Fibroblast of peridontal ligament (primary cell): ENCODE measurements around the gene THBD.
A peak's percentile ranks its signal among the peaks of the same experiment; 100 is the strongest.

ENCODE experiments used
- DNase-seq: peaks from one replicate; pipeline ENCODE4 v3.0.0-alpha.2; 2010; ENCODE audit errors: extremely low read depth

Gene THBD

GRCh38 chr20:23061734-23062561 is 12.5 kb upstream of the THBD start:
- DNase-seq: peak; percentile 70

GRCh38 chr20:23061262-23061661 is 11.8 kb upstream of the THBD start:
- no peak for DNase-seq

- no peak for DNase-seq
These were observed 11.2 kb upstream of the THBD start for GRCh38 chr20:23060629-23061028.

- DNase-seq: peak; percentile 20
These were observed 10.4 kb upstream of the THBD start for GRCh38 chr20:23059846-23060245.

GRCh38 chr20:23059001-23059400 is 9.5 kb upstream of the THBD start:
- no peak for DNase-seq

- DNase-seq: no peak
These were observed 8.8 kb upstream of the THBD start for GRCh38 chr20:23058240-23058639.

GRCh38 chr20:23052904-23053303 is 3.4 kb upstream of the THBD start:
- no peak for DNase-seq

GRCh38 chr20:23050847-23051627 is 1.6 kb upstream of the THBD start:
- peak; percentile 91 for DNase-seq

GRCh38 chr20:23050076-23050838 is 785 bp upstream of the THBD start:
- no peak for DNase-seq

GRCh38 chr20:23048283-23049200 is 930 bp downstream of the THBD start:
- peak; percentile 8 for DNase-seq

GRCh38 chr20:23047738-23048214 is 1.7 kb downstream of the THBD start:
- DNase-seq: no peak

- DNase-seq: no peak
These were observed 2.3 kb downstream of the THBD start for GRCh38 chr20:23047001-23047737.

- no peak for DNase-seq
These were observed 3.0 kb downstream of the THBD start for GRCh38 chr20:23046431-23046830.

GRCh38 chr20:23043376-23043775 is 6.1 kb downstream of the THBD start:
- DNase-seq: no peak

GRCh38 chr20:23042270-23042669 is 7.2 kb downstream of the THBD start:
- DNase-seq: no peak

GRCh38 chr20:23039885-23040508 is 9.5 kb downstream of the THBD start:
- no peak for DNase-seq

GRCh38 chr20:23039136-23039875 is 10.2 kb downstream of the THBD start:
- no peak for DNase-seq

- no peak for DNase-seq
These were observed 12.4 kb downstream of the THBD start for GRCh38 chr20:23037017-23037481.

GRCh38 chr20:23036371-23036770 is 13.1 kb downstream of the THBD start:
- no peak for DNase-seq
